Stimulated activated CD4-positive, alpha-beta T cell treated with anti-CD3 and anti-CD28 coated beads, Interleukin-15, amount 100 ng/mL, for 1 hour (primary cell): ENCODE measurements around the gene PRODH2.

ENCODE experiments used
- DNase-seq, 2 donors: peaks; one replicate each; pipeline ENCODE4 v3.0.0-alpha.2; 2020; ENCODE audit warnings: low read depth in 1 of 2, low spot score in 1 of 2

PRODH2 gene

DNA sequence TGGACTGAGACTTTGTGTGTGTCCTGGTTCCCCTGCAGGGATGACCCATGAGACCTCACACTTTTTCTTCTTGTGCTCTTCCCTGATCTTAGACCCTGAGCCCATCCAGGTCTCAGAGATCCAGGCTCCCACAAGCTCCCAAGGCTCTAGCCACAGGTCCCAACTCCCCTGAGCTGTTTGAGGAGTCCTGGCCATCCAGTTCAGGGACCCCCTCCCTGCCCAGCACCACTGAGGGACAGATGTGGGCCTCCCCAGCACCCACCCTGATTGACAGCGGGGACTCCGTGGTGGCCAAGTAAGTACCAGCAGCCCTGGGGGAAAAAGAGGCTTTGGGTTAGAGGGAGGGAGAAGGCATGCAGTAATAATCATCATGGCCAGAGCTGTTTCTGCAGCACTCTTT lies 52.9 kb downstream of the PRODH2 start:
- no peak for DNase-seq

DNA sequence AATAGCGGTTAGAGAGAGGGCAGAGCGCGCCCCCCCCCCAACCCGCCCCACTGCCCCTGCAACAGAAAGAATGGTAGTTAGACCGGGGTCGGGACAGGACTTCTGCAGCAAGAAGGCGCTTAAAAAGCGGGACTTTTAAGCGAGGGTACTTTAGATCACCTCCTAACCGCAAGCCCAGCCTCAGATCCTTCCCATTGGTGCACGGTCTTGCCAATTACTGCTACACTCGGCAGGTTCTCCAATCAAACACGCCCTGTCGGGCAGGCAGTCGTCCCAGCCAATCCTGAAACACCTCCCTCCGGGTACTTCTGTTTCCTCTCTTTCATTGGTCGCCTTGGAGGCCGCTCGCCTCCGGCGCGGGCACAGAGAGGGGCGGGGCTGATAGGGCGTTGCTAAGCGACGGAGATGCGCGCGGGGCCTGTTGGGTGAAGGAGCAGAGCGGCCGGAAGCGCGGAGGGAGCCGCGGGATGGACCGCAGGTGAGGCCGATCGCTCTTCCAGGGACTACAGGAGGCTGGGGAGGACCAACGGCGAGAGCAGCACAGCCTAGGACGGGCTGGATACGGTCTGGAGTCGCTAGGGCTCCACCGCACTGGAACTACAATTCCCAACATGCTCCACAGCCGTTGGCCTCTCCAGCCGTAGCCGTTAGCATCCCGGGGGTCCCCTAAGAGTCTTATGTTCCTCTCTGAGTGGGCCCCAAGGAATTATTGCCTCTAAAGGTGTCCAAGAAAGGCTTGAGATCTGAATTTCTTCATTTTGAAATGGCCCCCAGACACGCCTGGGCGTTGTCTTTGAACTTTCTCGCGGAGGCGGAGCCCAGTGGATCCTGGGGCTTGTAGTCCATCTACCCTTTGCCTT lies 54.7 kb downstream of the PRODH2 start, which contains the start of gene PROSER3:
Gene PROSER3 (plus strand): TSS at position 428 of the 860 bp plus-strand sequence. CDS start 40 bp downstream, at position 468.
- peak; percentile 96 to 97 for DNase-seq

DNA sequence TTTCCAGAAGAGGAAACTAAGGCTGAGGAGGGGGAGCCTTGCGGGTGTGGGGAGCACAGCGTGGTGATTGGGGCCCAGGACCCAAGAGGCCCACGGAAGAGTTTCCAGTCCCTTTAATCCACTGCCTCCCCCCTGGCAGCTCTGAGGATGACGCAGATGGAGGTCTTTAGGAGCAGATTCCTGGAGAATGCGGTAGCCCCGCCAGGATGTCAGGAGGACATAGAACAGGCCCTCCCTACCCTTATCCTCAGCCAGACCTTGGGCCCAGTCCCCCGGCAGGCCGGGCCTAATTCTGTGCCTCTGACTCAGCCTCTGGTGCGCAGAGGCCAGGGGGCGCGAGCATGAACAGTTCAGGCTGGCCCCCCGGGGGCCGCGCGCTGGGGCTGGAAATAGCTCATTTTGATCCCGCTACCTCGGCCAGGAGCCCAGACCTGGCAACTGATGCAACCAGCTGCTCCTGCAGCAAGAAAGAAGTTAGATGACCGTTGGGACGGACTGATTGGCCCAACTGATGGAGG lies 55.4 kb downstream of the PRODH2 start:
- DNase-seq, result no peak

DNA sequence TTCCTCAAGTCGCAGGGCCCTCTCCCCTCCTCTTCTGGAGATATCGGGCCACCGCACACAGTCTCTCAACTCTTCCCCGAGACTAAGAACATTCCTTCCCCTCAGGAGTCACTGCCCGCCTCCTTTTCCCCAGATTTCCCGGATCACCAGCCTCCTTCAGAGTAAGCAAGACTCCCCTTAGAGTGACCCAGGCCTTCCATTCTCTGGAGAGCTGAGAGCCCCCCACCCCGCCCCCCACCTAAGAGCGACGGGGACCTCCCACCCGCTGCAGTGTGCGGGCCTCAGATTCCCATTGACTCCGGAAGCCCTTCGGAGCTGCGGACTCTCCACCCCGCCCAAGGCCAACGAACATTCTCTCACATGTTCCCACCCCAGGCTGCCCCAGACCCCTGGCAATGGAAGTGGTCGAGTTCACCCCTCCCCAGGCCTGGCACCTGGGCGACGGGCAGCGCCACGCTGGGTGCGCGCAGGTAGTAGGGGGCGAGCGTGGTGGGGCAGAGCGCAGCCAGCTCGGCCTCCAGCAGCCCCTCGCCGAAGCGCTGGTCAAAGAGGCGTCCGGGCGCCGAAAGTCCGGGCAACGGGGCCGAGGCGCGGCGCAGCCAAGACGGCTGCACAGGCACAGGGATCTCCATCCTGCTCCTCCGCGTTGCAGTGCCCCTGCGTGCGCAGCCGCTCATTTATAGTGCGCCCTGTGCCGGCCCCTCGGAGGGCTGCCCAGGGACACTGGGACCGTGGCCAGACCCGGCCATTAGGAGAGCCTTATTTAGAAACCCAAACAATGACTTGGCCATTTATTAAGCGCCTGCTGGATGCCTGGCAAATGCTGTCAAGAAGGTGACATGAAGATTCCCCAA lies 56.0 kb downstream of the PRODH2 start, which contains the start of gene HSPB6:
Gene HSPB6 (minus strand): TSS at position 653 of the 854 bp plus-strand sequence. CDS start 21 bp downstream, at position 632.
- no peak for DNase-seq

DNA sequence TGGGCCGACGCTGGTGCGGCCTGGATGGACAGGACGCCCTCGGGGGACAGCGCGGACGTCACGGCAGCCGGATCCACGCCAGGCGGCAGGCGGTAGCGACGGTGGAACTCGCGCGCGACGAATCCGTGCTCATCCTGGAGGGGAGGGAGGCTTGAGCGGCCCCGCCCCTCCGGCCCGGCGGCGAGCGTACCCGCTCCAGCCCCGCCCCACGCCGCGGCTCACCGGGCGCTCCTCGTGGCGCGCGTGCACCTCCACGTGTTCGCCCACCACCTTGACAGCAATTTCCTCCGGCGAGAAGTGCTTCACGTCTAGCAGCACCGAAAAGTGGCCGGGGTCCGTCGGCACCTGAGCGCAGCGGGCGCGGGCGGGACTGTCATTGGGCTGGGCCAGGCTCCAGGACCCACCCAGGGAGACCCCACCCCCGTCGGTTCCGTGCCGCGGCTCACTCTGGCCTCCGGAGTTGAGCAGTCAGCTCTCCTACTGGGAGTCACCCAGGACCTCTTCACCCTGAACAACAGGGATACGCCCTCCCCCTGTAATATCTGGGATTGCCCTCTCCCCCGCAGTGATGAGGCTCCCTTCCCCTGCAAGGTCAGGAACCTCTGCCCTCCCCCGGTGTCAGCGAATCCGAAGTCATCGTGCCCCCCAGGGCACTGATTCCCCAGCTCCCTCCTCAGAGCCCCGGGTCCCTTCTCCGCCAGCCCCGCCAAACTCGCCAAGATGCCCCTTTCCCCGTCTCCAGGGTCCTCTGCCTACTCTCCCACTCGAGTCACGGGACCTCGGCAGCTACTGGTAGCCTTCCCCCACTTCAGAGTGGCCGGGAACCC lies 56.9 kb downstream of the PRODH2 start:
- DNase-seq, result peak; percentile 31 to 48

DNA sequence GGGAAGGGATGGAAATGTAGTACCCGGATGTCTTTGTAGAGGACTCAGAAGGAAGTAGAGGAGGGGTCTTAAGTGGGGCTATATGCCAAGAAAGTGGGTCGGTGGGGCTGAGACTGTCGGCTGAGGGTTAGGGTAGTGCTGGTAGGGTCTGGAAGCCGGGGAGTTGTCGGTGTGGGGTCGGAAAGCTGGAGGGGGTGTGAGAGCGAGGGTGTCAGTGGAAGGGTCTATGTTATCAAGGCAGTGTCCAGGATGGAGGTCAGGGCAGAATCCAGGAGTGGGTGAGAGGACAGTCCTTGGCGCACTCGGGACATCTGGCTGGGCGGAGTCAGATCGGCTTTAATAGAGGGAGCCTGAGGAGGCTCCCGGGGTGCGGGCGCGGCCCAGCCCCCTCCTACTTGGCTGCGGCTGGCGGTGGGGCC lies 57.5 kb downstream of the PRODH2 start:
- DNase-seq, result no peak

DNA sequence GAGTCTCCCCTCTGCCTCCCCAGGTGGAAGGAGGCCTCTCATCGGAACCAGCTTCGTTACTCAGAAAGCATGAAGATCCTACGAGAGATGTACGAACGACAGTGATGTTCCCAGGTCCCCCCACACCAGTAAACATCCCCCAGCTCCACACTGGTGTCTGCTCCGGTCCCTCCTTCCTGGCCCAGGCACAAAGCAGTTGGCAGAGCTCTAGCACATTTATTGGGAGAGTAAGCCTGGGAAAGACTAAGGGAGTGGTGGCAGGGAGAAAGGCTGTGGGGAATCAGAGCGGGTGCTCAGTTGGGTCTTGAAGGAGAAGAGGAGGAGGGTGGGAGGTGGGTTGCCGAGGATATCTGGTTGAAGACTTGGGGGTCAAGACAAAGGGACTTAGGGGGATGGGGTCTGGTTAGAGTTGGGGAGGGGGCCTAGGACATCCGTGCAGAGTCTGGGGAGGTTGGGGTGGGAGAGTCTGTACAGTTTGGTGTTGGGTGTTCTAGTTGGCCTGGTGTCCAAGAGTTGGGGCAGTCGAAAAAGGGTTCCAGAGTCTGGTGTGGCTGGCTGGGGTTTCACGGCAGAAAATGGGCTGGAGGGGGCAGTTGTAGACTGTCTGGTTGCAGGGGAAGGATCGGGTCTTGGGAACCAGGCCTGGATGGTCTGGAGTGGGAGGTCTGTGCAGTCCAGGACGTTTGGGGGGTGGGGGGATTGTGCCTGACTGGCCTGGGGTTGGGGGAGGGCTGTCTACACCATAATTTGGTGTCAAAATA lies 58.1 kb downstream of the PRODH2 start:
- DNase-seq, result no peak

DNA sequence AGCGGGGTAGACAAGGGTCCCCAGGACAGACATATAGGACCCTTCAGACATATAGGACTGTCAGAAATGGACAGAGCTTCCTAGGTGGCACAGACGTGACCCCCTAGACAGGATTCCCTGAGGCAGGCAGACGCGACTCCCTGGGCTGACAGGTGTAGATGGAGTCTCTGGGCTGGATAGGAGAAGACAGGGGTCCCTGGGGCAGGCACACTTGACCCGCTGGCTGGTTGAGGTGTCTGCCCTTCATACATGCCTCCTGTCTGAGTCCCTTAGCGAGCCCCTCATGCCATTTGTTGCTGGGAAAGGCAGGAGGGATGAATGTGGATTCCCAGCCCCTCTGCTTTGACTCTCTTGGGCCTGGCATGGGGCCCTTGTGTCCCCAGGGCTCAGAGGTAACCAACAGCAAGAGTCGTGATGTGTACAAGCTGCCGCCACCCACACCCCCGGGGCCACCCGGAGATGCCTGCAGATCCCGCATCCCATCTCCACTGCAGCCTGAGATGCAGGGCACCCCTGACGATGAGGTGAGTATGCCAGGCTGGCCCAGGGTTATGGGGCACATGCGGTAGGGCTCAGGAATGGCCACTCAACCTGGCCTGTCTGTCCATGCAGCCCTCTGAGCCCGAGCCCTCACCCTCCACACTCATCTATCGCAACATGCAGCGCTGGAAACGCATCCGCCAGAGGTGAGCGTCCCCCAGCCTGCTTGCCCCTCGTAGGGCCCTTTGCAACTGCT lies 58.8 kb downstream of the PRODH2 start:
- DNase-seq, result no peak

DNA sequence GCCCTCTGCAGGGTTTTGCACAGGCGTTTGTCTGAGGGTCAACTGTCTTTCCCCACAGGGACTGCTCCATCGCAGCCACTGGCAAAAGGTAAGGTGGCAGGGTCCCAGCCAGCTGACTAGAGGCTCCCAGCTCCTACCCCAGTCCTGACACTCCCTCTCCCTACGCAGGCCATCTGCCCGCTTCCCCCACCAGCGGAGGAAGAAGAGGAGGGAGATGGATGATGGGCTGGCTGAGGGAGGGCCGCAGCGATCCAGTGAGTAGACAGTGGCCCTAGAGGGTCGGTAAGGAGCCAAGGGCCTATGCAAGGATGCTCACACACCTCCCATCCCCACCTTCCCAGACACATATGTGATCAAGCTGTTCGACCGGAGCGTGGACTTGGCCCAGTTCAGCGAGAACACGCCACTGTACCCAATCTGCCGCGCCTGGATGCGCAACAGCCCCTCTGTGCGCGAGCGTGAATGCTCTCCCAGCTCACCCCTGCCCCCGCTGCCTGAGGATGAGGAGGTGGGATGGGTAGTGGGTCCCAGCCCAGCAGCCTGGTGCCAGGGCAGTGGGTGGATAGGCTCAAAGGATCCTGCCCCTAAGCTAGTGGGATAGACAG lies 59.8 kb downstream of the PRODH2 start:
- DNase-seq, result no peak

DNA sequence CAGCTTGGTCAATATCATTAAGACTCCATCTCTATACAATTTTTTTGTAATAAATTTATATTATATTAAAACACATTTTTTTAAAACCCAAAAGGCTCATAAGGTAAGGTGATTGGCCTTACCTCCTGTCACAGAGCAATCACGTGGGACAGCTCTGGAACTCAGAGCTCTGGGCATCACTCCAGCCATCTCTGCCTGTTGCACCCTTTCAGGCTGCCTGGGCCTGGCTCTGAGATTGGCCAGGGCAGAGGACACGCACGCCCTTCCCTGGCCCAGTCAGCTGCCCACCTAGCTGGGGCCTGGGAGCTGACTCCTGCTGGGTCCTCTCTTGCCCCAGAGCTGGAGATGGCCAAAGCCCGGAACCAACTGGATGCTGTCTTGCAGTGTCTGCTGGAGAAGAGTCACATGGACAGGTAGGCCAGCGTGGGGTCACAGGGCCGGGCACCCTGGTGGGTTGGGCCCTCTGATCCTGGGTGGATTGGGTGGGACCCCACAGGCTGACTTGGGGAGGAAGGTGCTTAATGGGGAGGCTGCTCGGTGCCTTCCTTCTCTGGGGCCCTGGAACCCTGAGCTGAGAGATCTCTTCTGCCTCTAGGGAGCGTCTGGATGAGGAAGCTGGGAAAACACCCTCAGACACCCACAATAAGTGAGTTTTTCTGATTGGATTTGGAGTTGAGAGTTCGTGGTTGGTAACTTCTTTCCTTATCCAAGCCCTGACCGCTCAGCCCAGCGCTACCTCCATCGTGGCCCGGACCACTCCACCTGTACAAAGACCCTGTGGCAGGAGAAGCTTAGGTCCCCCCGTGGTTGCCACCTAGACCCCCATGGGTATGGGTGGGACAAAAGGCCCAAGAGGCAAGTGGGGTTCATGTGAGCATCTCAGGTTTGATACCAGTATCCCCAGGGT lies 60.6 kb downstream of the PRODH2 start:
- no peak for DNase-seq

DNA sequence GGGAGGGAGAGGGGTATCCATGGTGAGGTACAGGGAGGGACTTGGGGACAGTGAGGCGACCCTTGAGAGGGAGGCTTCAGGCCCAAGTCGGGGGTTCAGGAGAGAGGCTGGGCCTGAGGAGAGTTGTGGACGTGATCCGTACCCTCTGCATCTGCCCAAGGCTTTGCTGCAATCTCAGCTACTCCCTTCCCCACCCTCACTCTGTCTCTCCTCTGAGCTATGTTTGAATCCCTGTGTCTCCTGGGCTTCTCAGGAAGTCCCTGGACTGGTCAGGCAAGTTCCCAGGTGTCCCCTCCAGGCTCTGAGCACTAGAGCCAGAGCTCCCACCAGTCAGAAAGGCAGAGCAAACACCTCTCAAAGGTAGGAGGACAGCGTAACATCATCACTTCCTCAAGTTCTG lies 62.5 kb downstream of the PRODH2 start:
- no peak for DNase-seq
